Measurements from ENCODE around the gene CDK14. TPM values are rescaled to one million over a fixed set of nuclear protein-coding genes. Genes with fewer than 3 reads are reported as not detected.

The CDK14 gene
- total RNA-seq, 1 donor from 2014 or later = 58.6 TPM

- Histone ChIP-seq H3K27me3 (ENCODE audit: low read depth) (no peaks in the 10 kb centered on the region), H3K4me1 (peaks cover 8% of the 10 kb centered on the region), H3K9me3 (no peaks in the 10 kb centered on the region), H3K4me3 (no peak overlapping the region), H3K27ac (no peak overlapping the region), H3K36me3 (no peaks in the 10 kb centered on the region)
- ATAC-seq = no peak
- TF ChIP-seq CTCF (IDR thresholded peaks at IDR 0.05) = no peak
- no peak for DNase-seq
- intact Hi-C loops (cut with DNase I) = loop anchor here (10.0 kb wide), 1 partner anchor 800 kb away; the partner anchor contains the start of gene MTERF1
These were observed 489.1 kb downstream of the CDK14 start for GRCh38 chr7:91085175-91085574.

GRCh38 chr7:91086200-91086599, 490.1 kb downstream of the CDK14 start:
- H3K4me1 ChIP-seq = peaks cover 8% of the 10 kb centered on the region
- intact Hi-C loops (cut with DNase I) = loop anchor here (10.0 kb wide), 1 partner anchor 799 kb away; the partner anchor contains the start of gene MTERF1
- no peak overlapping the region for H3K4me3 ChIP-seq
- H3K36me3 ChIP-seq = no peaks in the 10 kb centered on the region
- H3K27ac ChIP-seq = no peak overlapping the region
- H3K27me3 ChIP-seq (ENCODE audit: low read depth) = no peaks in the 10 kb centered on the region
- no peak for TF ChIP-seq CTCF (IDR thresholded peaks at IDR 0.05)
- no peaks in the 10 kb centered on the region for H3K9me3 ChIP-seq
- DNase-seq = no peak
- no peak for ATAC-seq

- DNase-seq (no peak), ATAC-seq (no peak)
- no peaks in the 10 kb centered on the region for H3K27me3 ChIP-seq (ENCODE audit: low read depth)
- intact Hi-C loops (cut with DNase I) = loop anchor here (10.0 kb wide), 1 partner anchor 797 kb away; the partner anchor contains the start of gene MTERF1
- no peaks in the 10 kb centered on the region for H3K36me3 ChIP-seq
- H3K4me3 ChIP-seq = no peak overlapping the region
- no peak overlapping the region for H3K27ac ChIP-seq
- H3K4me1 ChIP-seq = no peaks in the 10 kb centered on the region
- TF ChIP-seq CTCF (IDR thresholded peaks at IDR 0.05) = no peak
- no peaks in the 10 kb centered on the region for H3K9me3 ChIP-seq
These were observed 492.0 kb downstream of the CDK14 start for GRCh38 chr7:91088156-91088555.

GRCh38 chr7:91088691-91089090, 492.6 kb downstream of the CDK14 start:
- Histone ChIP-seq H3K4me1 (no peaks in the 10 kb centered on the region), H3K27me3 (ENCODE audit: low read depth) (no peaks in the 10 kb centered on the region), H3K9me3 (no peaks in the 10 kb centered on the region), H3K4me3 (no peak overlapping the region), H3K36me3 (no peaks in the 10 kb centered on the region), H3K27ac (no peak overlapping the region)
- DNase-seq (no peak), ATAC-seq (no peak)
- intact Hi-C loops (cut with DNase I) = loop anchor here (10.0 kb wide), 1 partner anchor 796 kb away; the partner anchor contains the start of gene MTERF1
- no peak for TF ChIP-seq CTCF (IDR thresholded peaks at IDR 0.05)

- DNase-seq = no peak
- intact Hi-C loops (cut with DNase I) = loop anchor here (10.0 kb wide), 1 partner anchor 795 kb away; the partner anchor contains the start of gene MTERF1
These were observed 493.4 kb downstream of the CDK14 start for GRCh38 chr7:91089382-91089963.

More at GRCh38 chr7:91089382-91089963, 493.4 kb downstream of the CDK14 start:
- Histone ChIP-seq H3K27me3 (ENCODE audit: low read depth) (no peaks in the 10 kb centered on the region), H3K4me3 (peak overlapping the region; percentile 27), H3K9me3 (no peaks in the 10 kb centered on the region), H3K27ac (no peak overlapping the region), H3K36me3 (no peaks in the 10 kb centered on the region), H3K4me1 (no peaks in the 10 kb centered on the region)
- peak; percentile 74 for TF ChIP-seq CTCF (IDR thresholded peaks at IDR 0.05)
- ATAC-seq = peak; percentile 78 to 81

Data from lower lobe of right lung (tissue), 2 donors.